GM19328 (cell line): ENCODE data around the gene OXER1.

Source experiments
- ATAC-seq: cut with Tn5 transposase; IDR thresholded peaks from one replicate; pipeline ENCODE4 v1.9.1; 2021; ENCODE audit warnings: mild to moderate bottlenecking, moderate library complexity; ENCODE audit not compliant: unreplicated experiment

The OXER1 gene

GRCh38 chr2:42764096-42764495 lies at the start of gene OXER1:
Gene OXER1, minus strand, starts transcription at chr2:42764135. Its CDS starts 73 bp downstream, at chr2:42764062.
- ATAC-seq: no peak

GRCh38 chr2:42812899-42813479 lies 49.1 kb upstream of the OXER1 start:
- ATAC-seq: no peak

- peak; percentile 12 for ATAC-seq
These were observed 47.3 kb upstream of the OXER1 start for GRCh38 chr2:42810971-42811811.

- ATAC-seq: peak; percentile 73
These were observed 46.4 kb upstream of the OXER1 start for GRCh38 chr2:42810121-42810970.

- peak; percentile 45 for ATAC-seq
These were observed 45.8 kb upstream of the OXER1 start for GRCh38 chr2:42809819-42810120.

- ATAC-seq: no peak
These were observed 45.3 kb upstream of the OXER1 start for GRCh38 chr2:42809131-42809818.

GRCh38 chr2:42808301-42808700 lies 44.4 kb upstream of the OXER1 start:
- ATAC-seq: no peak

GRCh38 chr2:42806786-42807185 lies 42.9 kb upstream of the OXER1 start:
- no peak for ATAC-seq

GRCh38 chr2:42804891-42805290 lies 41.0 kb upstream of the OXER1 start:
- no peak for ATAC-seq

GRCh38 chr2:42804338-42804737 lies 40.4 kb upstream of the OXER1 start:
- no peak for ATAC-seq

GRCh38 chr2:42802150-42802549 lies 38.2 kb upstream of the OXER1 start:
- ATAC-seq: no peak

GRCh38 chr2:42801381-42801780 lies 37.4 kb upstream of the OXER1 start:
- ATAC-seq: no peak

- no peak for ATAC-seq
These were observed 37.0 kb upstream of the OXER1 start for GRCh38 chr2:42800981-42801380.

- no peak for ATAC-seq
These were observed 36.6 kb upstream of the OXER1 start for GRCh38 chr2:42800461-42800962.

GRCh38 chr2:42799881-42800280 lies 35.9 kb upstream of the OXER1 start:
- ATAC-seq: no peak

GRCh38 chr2:42797281-42797680 lies 33.3 kb upstream of the OXER1 start:
- ATAC-seq: no peak

GRCh38 chr2:42796427-42797248 lies 32.7 kb upstream of the OXER1 start:
- peak; percentile 33 for ATAC-seq

GRCh38 chr2:42795841-42796301 lies 31.9 kb upstream of the OXER1 start:
- no peak for ATAC-seq

- no peak for ATAC-seq
These were observed 31.3 kb upstream of the OXER1 start for GRCh38 chr2:42795275-42795674.
